Measurements from ENCODE around the gene MAN1B1. TPM values are rescaled to one million over a fixed set of nuclear protein-coding genes. Genes with fewer than 3 reads are reported as not detected.

MAN1B1 gene
- polyA plus RNA-seq, 1 donor (not counting 4 experiments of a cell fraction or from before 2014, with no cell fraction given), result 34.3 TPM

DNA sequence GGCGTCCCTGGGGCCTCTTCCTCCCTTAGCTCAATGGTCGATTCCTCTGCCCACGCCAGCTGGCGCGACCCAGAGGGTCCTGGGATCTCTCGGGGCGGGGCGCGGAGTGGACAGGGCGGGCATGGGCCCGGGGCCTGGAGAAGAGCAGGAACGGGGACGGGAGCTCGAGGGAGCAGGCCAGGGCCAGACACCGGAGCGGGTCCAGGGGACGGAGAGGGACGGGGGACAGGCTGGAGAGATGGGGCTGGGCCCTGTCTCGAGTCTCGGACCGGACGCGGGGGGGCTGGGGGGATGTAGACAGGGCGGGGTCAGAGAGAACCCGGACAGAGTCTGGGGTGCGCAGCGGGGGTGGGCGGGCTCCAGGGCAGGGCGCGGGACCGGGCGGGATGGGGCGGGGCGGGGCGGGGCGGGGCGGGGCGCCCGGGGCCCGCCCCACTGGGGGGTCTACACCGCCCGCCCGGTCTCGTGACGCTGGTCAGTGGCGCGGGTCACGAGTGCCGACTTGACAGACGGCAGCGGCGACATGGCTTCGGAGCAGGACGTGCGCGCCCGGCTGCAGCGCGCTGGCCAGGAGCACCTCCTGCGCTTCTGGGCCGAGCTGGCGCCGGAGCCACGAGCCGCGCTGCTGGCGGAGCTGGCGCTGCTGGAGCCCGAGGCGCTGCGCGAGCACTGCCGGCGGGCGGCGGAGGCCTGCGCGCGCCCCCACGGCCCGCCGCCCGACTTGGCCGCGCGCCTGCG, 9.6 kb upstream of the MAN1B1 start, which contains the start of gene UAP1L1:
UAP1L1 (plus strand) TSS at position 508 of the 738 bp plus-strand sequence; CDS start at position 524, 16 bp downstream.
- FAIRE-seq, result no peak
- no peak within 1 kb of the TSS for H3K27ac ChIP-seq (ENCODE audit: control insufficient read depth, insufficient read depth, low read length)
- H3K27me3 ChIP-seq (ENCODE audit: control insufficient read depth, extremely low read depth, insufficient read depth, low read length), result no peaks in the 10 kb centered on the region
- dilution Hi-C loops (cut with MboI; ENCODE audit: extremely low pct_ligation_motif_present, low sequenced_read_pairs), result no loop called here
- H3K79me2 ChIP-seq (ENCODE audit: control insufficient read depth, insufficient read depth, low read length), result no peaks in the 10 kb centered on the region
- no peaks in the 10 kb centered on the region for H3K9me3 ChIP-seq (ENCODE audit: control insufficient read depth, low read depth, low read length)
- TF ChIP-seq, protein P1, sequence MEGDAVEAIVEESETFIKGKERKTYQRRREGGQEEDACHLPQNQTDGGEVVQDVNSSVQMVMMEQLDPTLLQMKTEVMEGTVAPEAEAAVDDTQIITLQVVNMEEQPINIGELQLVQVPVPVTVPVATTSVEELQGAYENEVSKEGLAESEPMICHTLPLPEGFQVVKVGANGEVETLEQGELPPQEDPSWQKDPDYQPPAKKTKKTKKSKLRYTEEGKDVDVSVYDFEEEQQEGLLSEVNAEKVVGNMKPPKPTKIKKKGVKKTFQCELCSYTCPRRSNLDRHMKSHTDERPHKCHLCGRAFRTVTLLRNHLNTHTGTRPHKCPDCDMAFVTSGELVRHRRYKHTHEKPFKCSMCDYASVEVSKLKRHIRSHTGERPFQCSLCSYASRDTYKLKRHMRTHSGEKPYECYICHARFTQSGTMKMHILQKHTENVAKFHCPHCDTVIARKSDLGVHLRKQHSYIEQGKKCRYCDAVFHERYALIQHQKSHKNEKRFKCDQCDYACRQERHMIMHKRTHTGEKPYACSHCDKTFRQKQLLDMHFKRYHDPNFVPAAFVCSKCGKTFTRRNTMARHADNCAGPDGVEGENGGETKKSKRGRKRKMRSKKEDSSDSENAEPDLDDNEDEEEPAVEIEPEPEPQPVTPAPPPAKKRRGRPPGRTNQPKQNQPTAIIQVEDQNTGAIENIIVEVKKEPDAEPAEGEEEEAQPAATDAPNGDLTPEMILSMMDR (optimal IDR thresholded peaks at IDR 0.05 in 1 of 3, IDR thresholded peaks at IDR 0.05 in 1 of 3, conservative IDR thresholded peaks at IDR 0.05 in 1 of 3; ENCODE audit: extremely low read depth in 1 of 3, insufficient read depth in 2 of 3, low read length in 3 of 3), result no peak
- no peak for TF ChIP-seq EZH2 (IDR thresholded peaks at IDR 0.05; ENCODE audit: low read length)
- H4K20me1 ChIP-seq (ENCODE audit: control insufficient read depth, extremely low read depth, insufficient read depth, low read length), result no peaks in the 10 kb centered on the region
- H3K9me1 ChIP-seq (ENCODE audit: control insufficient read depth, extremely low read depth, insufficient read depth, low read length), result no peaks in the 10 kb centered on the region
- H3K4me1 ChIP-seq (ENCODE audit: control insufficient read depth, extremely low read depth, insufficient read depth, low read length), result peaks cover 11% of the 10 kb centered on the region
- H3K9ac ChIP-seq (ENCODE audit: control insufficient read depth, extremely low read depth, insufficient read depth, low read length), result peak within 1 kb of the TSS; percentile 54
- peak within 1 kb of the TSS; percentile 82 for H3K4me2 ChIP-seq (ENCODE audit: control insufficient read depth, extremely low read depth, insufficient read depth, low read depth, low read length)
- no peak for DNase-seq (ENCODE audit: low read depth, low spot score)
- H2AFZ ChIP-seq (ENCODE audit: control insufficient read depth, low read length), result peak within 1 kb of the TSS; percentile 43
- peak within 1 kb of the TSS; percentile 50 to 67 (median 57) for H3K4me3 ChIP-seq (ENCODE audit: control insufficient read depth in 2 of 3, extremely low read depth in 1 of 3, insufficient read depth in 2 of 3, low read depth in 1 of 3, low read length in 3 of 3)
- peaks cover 0 to 5% of the 10 kb centered on the region in 2 experiments for H3K36me3 ChIP-seq (ENCODE audit: control insufficient read depth in 2 of 2, extremely low read depth in 1 of 2, insufficient read depth in 2 of 2, low read length in 2 of 2)

DNA sequence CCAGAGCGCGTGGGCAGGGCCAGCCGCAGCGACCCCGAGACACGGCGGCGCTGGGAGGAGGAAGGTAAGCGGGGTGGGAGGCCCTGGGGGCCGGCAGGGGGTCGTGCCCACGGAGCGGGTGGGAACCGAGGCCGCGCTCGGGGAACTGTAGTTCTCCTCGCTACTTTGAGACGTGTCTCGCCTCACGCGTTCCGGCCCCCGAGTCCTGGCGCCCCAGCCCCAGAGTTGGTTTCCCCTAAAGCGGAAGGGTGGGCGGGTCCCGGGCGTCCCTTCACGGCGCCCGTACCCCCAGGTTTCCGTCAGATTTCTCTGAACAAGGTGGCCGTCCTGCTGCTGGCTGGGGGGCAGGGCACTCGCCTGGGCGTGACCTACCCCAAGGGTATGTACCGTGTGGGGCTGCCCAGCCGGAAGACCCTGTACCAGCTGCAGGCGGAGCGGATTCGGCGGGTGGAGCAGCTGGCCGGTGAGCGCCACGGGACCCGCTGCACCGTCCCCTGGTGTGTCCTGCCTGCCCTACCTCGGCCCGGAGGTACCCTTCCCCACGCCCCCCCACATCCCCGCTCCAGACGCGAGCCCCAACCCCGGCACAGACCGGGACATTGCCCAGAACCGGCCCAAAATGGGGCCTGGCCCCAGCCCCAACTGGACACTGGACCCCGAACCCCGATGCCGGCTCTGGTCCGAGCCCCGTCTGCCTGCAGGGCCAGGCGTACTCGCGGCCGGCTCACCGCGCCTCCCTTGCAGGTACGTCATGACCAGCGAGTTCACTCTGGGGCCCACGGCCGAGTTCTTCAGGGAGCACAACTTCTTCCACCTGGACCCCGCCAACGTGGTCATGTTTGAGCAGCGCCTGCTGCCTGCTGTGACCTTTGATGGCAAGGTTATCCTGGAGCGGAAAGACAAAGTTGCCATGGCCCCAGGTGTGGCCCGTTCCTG, 8.8 kb upstream of the MAN1B1 start:
- no peak for FAIRE-seq

More for the DNA sequence above, 8.8 kb upstream of the MAN1B1 start:
- peak overlapping the region; percentile 54 for H3K9ac ChIP-seq (ENCODE audit: control insufficient read depth, extremely low read depth, insufficient read depth, low read length)
- dilution Hi-C loops (cut with MboI; ENCODE audit: extremely low pct_ligation_motif_present, low sequenced_read_pairs), result no loop called here
- H3K36me3 ChIP-seq (ENCODE audit: control insufficient read depth in 2 of 2, extremely low read depth in 1 of 2, insufficient read depth in 2 of 2, low read length in 2 of 2), result peaks cover 3 to 7% of the 10 kb centered on the region in 2 experiments
- H3K9me1 ChIP-seq (ENCODE audit: control insufficient read depth, extremely low read depth, insufficient read depth, low read length), result no peaks in the 10 kb centered on the region
- no peak for DNase-seq (ENCODE audit: low read depth, low spot score)
- H4K20me1 ChIP-seq (ENCODE audit: control insufficient read depth, extremely low read depth, insufficient read depth, low read length), result no peaks in the 10 kb centered on the region
- H3K4me2 ChIP-seq (ENCODE audit: control insufficient read depth, extremely low read depth, insufficient read depth, low read depth, low read length), result peak overlapping the region; percentile 82
- H3K4me1 ChIP-seq (ENCODE audit: control insufficient read depth, extremely low read depth, insufficient read depth, low read length), result peaks cover 16% of the 10 kb centered on the region
- H3K9me3 ChIP-seq (ENCODE audit: control insufficient read depth, low read depth, low read length), result no peaks in the 10 kb centered on the region
- peak overlapping the region; percentile 43 for H2AFZ ChIP-seq (ENCODE audit: control insufficient read depth, low read length)
- TF ChIP-seq EZH2 (IDR thresholded peaks at IDR 0.05; ENCODE audit: low read length), result peak; percentile 44
- TF ChIP-seq, protein P1 (optimal IDR thresholded peaks at IDR 0.05 in 1 of 3, IDR thresholded peaks at IDR 0.05 in 1 of 3, conservative IDR thresholded peaks at IDR 0.05 in 1 of 3; ENCODE audit: extremely low read depth in 1 of 3, insufficient read depth in 2 of 3, low read length in 3 of 3), result no peak
- H3K79me2 ChIP-seq (ENCODE audit: control insufficient read depth, insufficient read depth, low read length), result no peaks in the 10 kb centered on the region
- H3K4me3 ChIP-seq (ENCODE audit: control insufficient read depth in 2 of 3, extremely low read depth in 1 of 3, insufficient read depth in 2 of 3, low read depth in 1 of 3, low read length in 3 of 3), result peak overlapping the region; percentile 50 to 67 (median 57)
- H3K27me3 ChIP-seq (ENCODE audit: control insufficient read depth, extremely low read depth, insufficient read depth, low read length), result no peaks in the 10 kb centered on the region
- H3K27ac ChIP-seq (ENCODE audit: control insufficient read depth, insufficient read depth, low read length), result no peak overlapping the region

All from keratinocyte (primary cell).